Right lobe of liver (tissue), 6 donors: ENCODE data around the gene SUFU. TPM values are rescaled to one million over a fixed set of nuclear protein-coding genes. Genes with fewer than 3 reads are reported as not detected.

ENCODE experiments used
- ATAC-seq, 4 donors: fragments of 200-7000 bp; cut with Tn5 transposase; one replicate each; pipeline ENCODE4 v1.9.1; 2020; ENCODE audit warnings: mild to moderate bottlenecking in 4 of 4, moderate library complexity in 4 of 4
- DNase-seq, 3 donors: peaks; one replicate each; pipeline ENCODE4 v3.0.0-alpha.2; 2020
- H3K27ac ChIP-seq, 3 donors: fragments of 200-600 bp; one replicate each; pipeline ENCODE4 v1.8.0; 2022
- H3K27me3 ChIP-seq, 2 donors: fragments of 200-600 bp; one replicate each; pipeline ENCODE4 v1.8.0; 2022
- H3K36me3 ChIP-seq, 4 donors: fragments of 200-600 bp; sonication (generic) in 1 of 4; one replicate each; pipeline versions ENCODE4 v1.5.1 to v1.8.0; 2017 to 2022; ENCODE audit warnings: control low read depth in 1 of 4
- H3K4me1 ChIP-seq, 4 donors: fragments of 200-600 bp; sonication (generic) in 1 of 4; one replicate each; pipeline versions ENCODE4 v1.5.1 to v1.8.0; 2017 to 2022; ENCODE audit warnings: control low read depth in 1 of 4
- H3K4me3 ChIP-seq, 3 donors: fragments of 200-600 bp; one replicate each; pipeline ENCODE4 v1.8.0; 2022
- H3K9me3 ChIP-seq, 4 donors: fragments of 200-600 bp; sonication (generic) in 1 of 4; one replicate each; pipeline versions ENCODE4 v1.5.1 to v1.8.0; 2017 to 2022; ENCODE audit warnings: control low read depth in 1 of 4
- POLR2A ChIP-seq: fragments of 450-650 bp; IDR thresholded peaks from one replicate; pipeline ENCODE4 v1.6.1; 2017; ENCODE audit warnings: antibody characterized with exemption, mild to moderate bottlenecking
- WGBS: methylation state at CpG from one replicate; pipeline ENCODE4 v1.1.6; 2018; ENCODE audit warnings: low coverage, low lambda C conversion rate; ENCODE audit not compliant: insufficient coverage; ENCODE audit errors: missing lambda C conversion rate; 5-methylcytosine and 5-hydroxymethylcytosine counted together
- intact Hi-C, 2 donors: fragments of 100-400 bp; cut with DNase I; formaldehyde crosslinking; loops; one replicate each; pipeline versions ENCODE4 v1.11.2 to v1.14.1; 2022
- total RNA-seq, 6 experiments: library from RNA; depleted of rRNA in 2 of 6; stranded (reverse); fragments of >200 nt in 2 of 6; fragmentation: NEBNext Ultra II Directional in 3 of 6; extraction: Animal tissue kit (Norgen Biotek cat#: 25700) in 3 of 6; gene quantifications; one replicate each; pipeline versions ENCODE4 v1.1.0 to v1.2.4, GENCODE V29; 2016 to 2023
- TF ChIP-seq, protein P1 (sequence below), 4 donors: fragments of 200-600 bp in 3 of 4; fragments of 450-650 bp in 1 of 4; IDR thresholded peaks; one replicate each; pipeline versions ENCODE4 v1.5.1 to v1.8.0; 2016 to 2022; ENCODE audit warnings: antibody characterized with exemption in 4 of 4, mild to moderate bottlenecking in 2 of 4
- donor health status: DM: no; HTN: yes; CAD: no.
- donor health status: DM: no; HTN: no; CAD: no.
- donor health status: DM: no; HTN: no; CAD: no.
- donor health status: DM: no; HTN: yes; CAD: no.
- donor health status: DM: no; HTN: yes; CAD: no.

SUFU gene
- total RNA-seq, 6 experiments from 2014 or later: 4.2 to 6.2 (median 5.1) TPM

DNA sequence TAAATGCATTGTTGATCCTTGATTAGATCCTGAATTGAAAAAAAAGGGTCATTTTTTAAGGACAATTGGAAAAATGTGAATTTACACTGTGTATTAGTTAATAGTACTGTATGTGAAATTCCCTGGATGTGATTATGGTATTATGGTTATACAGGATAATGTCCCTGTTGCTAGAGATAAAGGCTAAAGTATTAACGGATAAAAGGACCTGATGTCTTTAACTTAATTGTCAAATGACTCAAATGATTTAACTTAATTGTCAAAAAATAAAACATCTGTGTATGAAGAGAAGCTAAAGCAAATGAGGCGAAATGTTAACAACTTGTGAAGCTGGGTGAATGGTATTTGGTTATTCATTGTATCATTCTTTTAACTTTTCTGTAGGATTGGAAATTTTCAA lies 48.8 kb downstream of the SUFU start:
- 91% methylated on average over 2 of the region's 2 CpGs for WGBS
- no peak overlapping the region for H3K4me3 ChIP-seq
- no peaks in the 10 kb centered on the region for H3K27me3 ChIP-seq
- DNase-seq: no peak
- TF ChIP-seq POLR2A: no peak
- TF ChIP-seq, protein P1, sequence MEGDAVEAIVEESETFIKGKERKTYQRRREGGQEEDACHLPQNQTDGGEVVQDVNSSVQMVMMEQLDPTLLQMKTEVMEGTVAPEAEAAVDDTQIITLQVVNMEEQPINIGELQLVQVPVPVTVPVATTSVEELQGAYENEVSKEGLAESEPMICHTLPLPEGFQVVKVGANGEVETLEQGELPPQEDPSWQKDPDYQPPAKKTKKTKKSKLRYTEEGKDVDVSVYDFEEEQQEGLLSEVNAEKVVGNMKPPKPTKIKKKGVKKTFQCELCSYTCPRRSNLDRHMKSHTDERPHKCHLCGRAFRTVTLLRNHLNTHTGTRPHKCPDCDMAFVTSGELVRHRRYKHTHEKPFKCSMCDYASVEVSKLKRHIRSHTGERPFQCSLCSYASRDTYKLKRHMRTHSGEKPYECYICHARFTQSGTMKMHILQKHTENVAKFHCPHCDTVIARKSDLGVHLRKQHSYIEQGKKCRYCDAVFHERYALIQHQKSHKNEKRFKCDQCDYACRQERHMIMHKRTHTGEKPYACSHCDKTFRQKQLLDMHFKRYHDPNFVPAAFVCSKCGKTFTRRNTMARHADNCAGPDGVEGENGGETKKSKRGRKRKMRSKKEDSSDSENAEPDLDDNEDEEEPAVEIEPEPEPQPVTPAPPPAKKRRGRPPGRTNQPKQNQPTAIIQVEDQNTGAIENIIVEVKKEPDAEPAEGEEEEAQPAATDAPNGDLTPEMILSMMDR (IDR thresholded peaks at IDR 0.05): no peak
- H3K9me3 ChIP-seq: no peaks in the 10 kb centered on the region
- intact Hi-C loops: no loop called here
- no peak overlapping the region for H3K27ac ChIP-seq
- H3K36me3 ChIP-seq: peaks cover 0 to 2% (median 0%) of the 10 kb centered on the region in 4 donors
- ATAC-seq: no peak
- no peaks in the 10 kb centered on the region for H3K4me1 ChIP-seq

DNA sequence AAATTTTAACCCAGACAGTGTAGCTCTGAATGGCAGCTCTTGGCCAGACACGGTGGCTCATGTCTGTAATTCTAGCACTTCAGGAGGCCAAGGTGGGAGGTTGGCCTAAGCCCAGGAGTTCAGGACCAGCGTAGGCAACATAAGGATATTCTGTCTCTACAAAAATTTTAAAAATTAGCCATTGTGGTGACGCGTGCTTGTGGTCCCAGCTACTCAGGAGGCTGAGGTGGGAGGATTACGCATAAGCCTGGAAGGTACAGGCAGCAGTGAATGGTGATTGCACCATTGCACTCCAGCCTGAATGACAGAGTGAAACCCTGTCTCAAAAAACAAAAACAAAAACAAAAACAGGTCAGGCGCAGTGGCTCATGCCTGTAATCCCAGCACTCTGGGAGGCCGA lies 50.0 kb downstream of the SUFU start:
- Histone ChIP-seq H3K9me3 (no peaks in the 10 kb centered on the region), H3K27me3 (no peaks in the 10 kb centered on the region), H3K4me3 (no peak overlapping the region), H3K27ac (no peak overlapping the region), H3K4me1 (no peaks in the 10 kb centered on the region), H3K36me3 (peaks cover 0 to 2% (median 0%) of the 10 kb centered on the region in 4 donors)
- TF ChIP-seq, protein P1 (IDR thresholded peaks at IDR 0.05): no peak
- TF ChIP-seq POLR2A: no peak
- ATAC-seq (no peak), DNase-seq (no peak)
- 100% methylated on average over 5 of the region's 7 CpGs for WGBS
- intact Hi-C loops: no loop called here

DNA sequence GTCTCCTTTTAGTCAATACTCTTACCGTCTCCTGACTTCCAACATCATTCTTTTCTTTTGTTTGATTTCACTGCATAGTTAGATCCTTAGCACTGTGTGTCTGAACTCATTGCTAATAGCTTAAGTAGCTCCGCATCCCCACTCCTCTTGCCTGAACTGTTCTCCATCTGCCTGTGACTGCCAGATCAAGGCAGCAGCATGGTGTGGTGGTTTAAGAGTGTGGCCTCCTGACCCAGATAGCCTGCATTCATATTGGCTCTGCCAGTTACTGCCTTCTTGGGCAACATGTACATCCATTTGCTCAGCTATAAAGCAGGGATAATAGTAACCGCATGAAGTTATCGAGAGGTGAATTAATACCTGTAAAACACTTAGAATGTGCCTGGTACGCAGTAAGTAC lies 50.8 kb downstream of the SUFU start:
- Histone ChIP-seq H3K4me3 (no peak overlapping the region), H3K9me3 (no peaks in the 10 kb centered on the region), H3K36me3 (peaks cover 0 to 2% (median 0%) of the 10 kb centered on the region in 4 donors), H3K27ac (no peak overlapping the region), H3K27me3 (no peaks in the 10 kb centered on the region), H3K4me1 (no peaks in the 10 kb centered on the region)
- ATAC-seq: no peak
- TF ChIP-seq, protein P1 (IDR thresholded peaks at IDR 0.05): no peak
- TF ChIP-seq POLR2A: no peak
- WGBS: 93% methylated on average over 4 of the region's 5 CpGs
- DNase-seq: no peak
- intact Hi-C loops: no loop called here

DNA sequence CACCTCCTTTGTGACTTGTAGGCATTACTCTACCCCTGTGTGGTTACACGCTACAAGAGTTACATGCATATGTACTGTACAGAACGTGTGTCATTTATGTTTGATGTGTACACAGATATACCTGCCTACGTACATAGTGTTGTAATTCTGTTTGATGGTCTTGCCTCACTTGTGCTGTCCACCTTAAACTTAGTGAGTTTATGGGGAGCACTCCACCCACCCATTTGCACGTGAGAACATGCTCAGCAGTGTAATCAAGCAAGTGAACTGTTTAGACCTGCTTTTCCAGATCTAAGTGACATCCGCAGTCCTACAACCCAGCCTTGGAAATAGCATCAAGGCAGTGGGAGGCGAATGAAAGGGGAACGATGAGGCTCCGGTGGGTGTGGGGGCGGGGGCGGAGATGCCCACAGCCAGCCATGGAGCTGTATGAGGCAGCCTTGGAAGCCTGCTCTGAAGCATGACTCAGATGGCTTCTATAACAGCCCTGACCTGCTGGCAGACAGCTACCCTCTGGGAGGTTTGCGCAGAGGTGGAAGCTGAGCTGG lies 52.1 kb downstream of the SUFU start:
- Histone ChIP-seq H3K4me3 (no peak overlapping the region), H3K27ac (no peak overlapping the region), H3K27me3 (no peaks in the 10 kb centered on the region), H3K9me3 (no peaks in the 10 kb centered on the region), H3K4me1 (no peaks in the 10 kb centered on the region), H3K36me3 (peaks cover 0 to 2% (median 0%) of the 10 kb centered on the region in 4 donors)
- 68% methylated on average over 10 of the region's 11 CpGs for WGBS
- TF ChIP-seq, protein P1 (IDR thresholded peaks at IDR 0.05): no peak
- no peak for TF ChIP-seq POLR2A
- ATAC-seq (no peak), DNase-seq (no peak)
- intact Hi-C loops: no loop called here

DNA sequence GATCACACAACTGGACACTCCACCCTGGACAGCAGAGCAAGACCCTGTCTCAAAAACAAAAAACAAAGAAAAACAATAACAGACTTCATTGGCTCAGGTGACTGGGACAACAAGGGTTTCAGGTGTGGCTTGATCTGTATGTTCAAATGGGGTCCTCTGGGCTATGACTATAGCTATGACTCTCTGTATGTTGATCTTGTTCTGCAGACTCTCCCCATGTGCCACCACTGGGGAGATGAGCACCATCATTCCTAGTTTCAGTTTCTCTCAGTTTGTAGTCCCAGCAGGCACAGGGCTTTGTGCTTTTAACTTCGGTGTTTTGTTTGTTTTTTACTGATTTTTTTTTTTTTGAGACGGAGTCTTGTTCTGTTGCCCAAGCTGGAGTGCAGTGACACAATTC lies 53.8 kb downstream of the SUFU start:
- 18% methylated on average over 2 of the region's 2 CpGs for WGBS
- no peak for DNase-seq
- peak; percentile 40 to 55 (median 47) for ATAC-seq

More for the DNA sequence above, 53.8 kb downstream of the SUFU start:
- no peaks in the 10 kb centered on the region for H3K36me3 ChIP-seq
- H3K27me3 ChIP-seq: no peaks in the 10 kb centered on the region
- H3K4me3 ChIP-seq: no peak overlapping the region
- no peak overlapping the region for H3K27ac ChIP-seq
- no peak for TF ChIP-seq POLR2A
- TF ChIP-seq, protein P1 (IDR thresholded peaks at IDR 0.05): no peak
- H3K9me3 ChIP-seq: no peaks in the 10 kb centered on the region
- intact Hi-C loops: no loop called here
- H3K4me1 ChIP-seq: no peaks in the 10 kb centered on the region
